HG02970 (cell line): Measurements from ENCODE around the gene DDX49.
"Not testable (repeated sequence)": the region's sequence is repeated elsewhere in the genome, so short reads cannot be mapped to it uniquely, and the experiment has no call there.

Experiments used
- ATAC-seq: cut with Tn5 transposase; IDR thresholded peaks from one replicate; pipeline ENCODE4 v1.9.1; 2021; ENCODE audit warnings: mild to moderate bottlenecking, moderate library complexity, moderate number of reproducible peaks; ENCODE audit not compliant: unreplicated experiment, low FRiP score

The DDX49 gene

GRCh38 chr19:18940769-18941627 is 21.5 kb downstream of the DDX49 start, which contains the start of gene HOMER3:
HOMER3 (minus strand) TSS chr19:18941217; CDS start chr19:18938982, 2,235 bp downstream.
- ATAC-seq, result no peak

- no peak for ATAC-seq
Measured at GRCh38 chr19:18941628-18942354, 22.3 kb downstream of the DDX49 start.

GRCh38 chr19:18942692-18943091 is 23.2 kb downstream of the DDX49 start:
- no peak for ATAC-seq

- no peak for ATAC-seq
Measured at GRCh38 chr19:18943465-18943864, 23.9 kb downstream of the DDX49 start.

DNA sequence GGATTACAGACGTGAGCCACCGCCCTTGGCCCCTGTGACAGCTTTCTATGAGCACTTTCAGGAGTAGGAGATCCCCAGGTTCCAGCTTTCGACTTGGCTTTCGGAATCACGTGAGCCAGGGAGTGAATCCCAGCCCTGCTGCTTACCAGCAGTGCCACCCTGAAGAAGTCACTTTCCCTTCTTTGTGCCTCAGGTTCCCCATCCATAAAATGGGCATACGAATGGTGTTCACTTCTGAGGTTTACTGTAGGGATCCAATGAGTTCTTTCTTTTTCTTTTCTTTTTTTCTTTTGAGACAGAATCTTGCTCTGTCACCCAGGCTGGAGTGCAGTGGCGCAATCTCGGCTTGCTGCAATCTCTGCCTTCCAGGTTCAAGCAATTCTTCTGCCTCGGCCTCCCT is 25.8 kb downstream of the DDX49 start:
- ATAC-seq, result no peak

GRCh38 chr19:18946335-18946734 is 26.8 kb downstream of the DDX49 start:
- ATAC-seq, result no peak

DNA sequence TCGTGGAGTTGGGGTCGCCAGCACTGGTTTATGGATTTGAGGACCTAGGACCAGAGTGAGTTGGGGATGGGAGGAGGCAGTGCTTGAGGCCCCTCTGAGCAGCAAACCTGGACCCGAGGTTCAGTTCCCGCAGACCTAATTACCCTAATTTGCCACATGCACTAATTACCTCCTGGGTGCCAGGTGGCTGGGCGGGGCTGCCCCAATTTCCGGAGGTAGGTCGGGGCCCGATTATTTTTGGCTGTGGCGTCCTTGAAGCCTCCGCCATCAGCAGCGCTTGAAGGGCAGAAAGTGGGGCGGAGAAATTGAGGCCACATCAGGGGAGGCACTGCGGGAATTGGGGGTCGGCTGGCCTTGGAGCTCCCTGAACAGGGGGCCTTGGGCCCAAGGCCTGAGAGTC is 27.4 kb downstream of the DDX49 start:
- ATAC-seq, result no peak

- ATAC-seq, result no peak
Measured at GRCh38 chr19:18948075-18948975, 28.8 kb downstream of the DDX49 start.

- no peak for ATAC-seq
Measured at GRCh38 chr19:18948976-18949356, 29.5 kb downstream of the DDX49 start.

DNA sequence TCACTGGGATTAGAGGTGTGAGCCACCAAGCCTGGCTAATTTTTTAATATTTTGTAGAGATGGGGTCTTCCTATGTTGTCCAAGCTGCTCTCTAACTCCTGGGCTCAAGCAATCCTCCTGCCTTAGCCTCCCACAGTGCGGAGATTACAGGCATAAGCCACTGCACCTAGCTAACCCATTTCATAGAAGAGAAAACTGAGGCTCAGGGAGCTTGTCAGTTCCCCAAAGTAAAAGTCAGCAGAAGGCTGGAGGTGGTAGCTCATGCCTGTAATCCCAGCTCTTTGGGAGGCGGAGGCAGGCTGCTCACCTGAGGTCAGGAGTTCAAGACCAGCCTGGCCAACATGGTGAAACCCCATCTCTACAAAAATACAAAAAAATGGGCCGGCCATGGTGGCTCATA is 30.3 kb downstream of the DDX49 start:
- ATAC-seq, result no peak

- no peak for ATAC-seq
Measured at GRCh38 chr19:18951721-18952281, 32.3 kb downstream of the DDX49 start.

DNA sequence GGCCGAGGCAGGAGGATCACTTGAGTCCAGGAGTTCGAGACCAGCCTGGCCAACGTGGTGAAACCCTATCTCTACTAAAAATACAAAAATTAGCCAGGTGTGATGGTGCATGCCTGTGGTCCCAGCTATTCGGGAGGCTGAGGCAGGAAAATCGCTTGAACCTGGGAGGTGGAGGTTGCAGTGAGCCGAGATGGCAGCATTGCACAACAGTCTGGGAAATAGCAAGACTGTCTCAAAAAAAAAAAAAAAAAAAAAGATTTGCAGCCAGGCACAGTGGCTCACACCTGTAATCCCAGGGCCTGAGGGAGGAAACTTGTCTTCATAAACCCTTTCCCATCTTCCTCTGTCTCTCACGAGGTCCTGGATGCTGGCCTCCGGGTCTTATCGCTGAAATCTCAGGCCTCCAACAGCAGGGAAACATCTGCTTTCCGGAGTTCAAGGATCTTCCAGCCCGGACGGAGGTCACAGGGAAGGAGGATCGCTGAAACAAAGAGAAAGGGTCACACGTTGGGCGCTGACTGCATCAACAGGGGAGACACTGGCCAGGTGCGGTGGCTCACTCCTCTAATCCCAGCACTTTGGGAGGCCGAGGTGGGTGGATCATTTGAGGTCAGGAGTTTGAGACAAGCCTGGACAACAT is 33.0 kb downstream of the DDX49 start:
- ATAC-seq, result not testable (repeated sequence)

GRCh38 chr19:18954094-18954493 is 34.6 kb downstream of the DDX49 start:
- ATAC-seq, result no peak

DNA sequence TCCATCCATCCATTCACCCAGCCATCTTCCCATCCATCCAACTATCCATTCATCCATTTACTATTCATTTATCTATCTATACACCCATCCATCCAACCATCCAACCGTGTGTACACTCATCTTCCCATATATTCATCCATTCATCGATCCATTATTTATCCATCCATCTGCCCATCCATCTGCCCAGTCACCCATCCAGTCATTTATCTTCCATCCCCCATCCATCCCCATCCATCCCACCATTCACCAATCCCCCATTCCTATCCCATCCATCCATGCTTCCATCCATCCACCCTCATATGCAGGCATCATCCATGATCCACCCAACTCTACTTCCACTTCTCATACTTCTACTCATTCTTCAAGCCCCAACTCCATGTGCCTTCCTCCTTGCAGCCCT is 35.5 kb downstream of the DDX49 start:
- ATAC-seq, result no peak

DNA sequence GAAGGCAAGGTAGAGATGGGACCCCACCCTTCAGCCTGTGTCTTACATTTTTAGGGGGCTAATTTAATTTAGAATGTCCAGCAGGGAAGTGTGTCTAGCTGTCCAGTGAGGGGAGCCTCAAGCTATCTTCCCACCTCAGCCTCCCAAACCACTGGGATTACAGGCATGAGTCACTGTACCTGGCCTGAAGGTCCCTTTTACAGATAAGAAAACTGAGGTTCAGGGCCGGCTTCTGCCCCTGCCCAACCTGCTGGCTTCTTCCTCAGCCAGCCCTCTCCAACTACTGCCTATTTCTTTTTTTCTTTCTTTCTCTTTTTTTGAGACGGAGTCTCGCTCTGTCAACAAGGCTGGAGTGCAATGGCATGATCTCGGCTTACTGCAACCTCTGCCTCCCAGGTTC is 40.9 kb downstream of the DDX49 start:
- no peak for ATAC-seq

- no peak for ATAC-seq
Measured at GRCh38 chr19:18961767-18962620, 42.5 kb downstream of the DDX49 start.

GRCh38 chr19:18964121-18964520 is 44.6 kb downstream of the DDX49 start:
- no peak for ATAC-seq

GRCh38 chr19:18966307-18966706 is 46.8 kb downstream of the DDX49 start:
- ATAC-seq, result no peak
